HL-60/S4 treated with retinoic acid at 250 ng/mL for 4 days and 3 days (cell line): ENCODE measurements around the gene IGSF9.

ENCODE experiments used
- in situ Hi-C: fragments of 300-500 bp; cut with MboI; formaldehyde crosslinking; loops from 2 replicates; pipeline ENCODE4 v1.7.0; 2022; ENCODE audit warnings: low sequenced_read_pairs

IGSF9 gene

GRCh38 chr1:159902541-159902940, 42.9 kb downstream of the IGSF9 start:
- in situ Hi-C loops, result no loop called here

GRCh38 chr1:159900755-159901360, 44.6 kb downstream of the IGSF9 start:
- in situ Hi-C loops, result no loop called here

- in situ Hi-C loops, result no loop called here
Observed at GRCh38 chr1:159900086-159900680, 45.2 kb downstream of the IGSF9 start, which contains the start of gene CFAP45. Gene CFAP45 (minus strand): TSS chr1:159900165. CDS start chr1:159900098, 67 bp downstream.

GRCh38 chr1:159899634-159900033, 45.8 kb downstream of the IGSF9 start:
- in situ Hi-C loops, result loop anchor here (10.0 kb wide), 1 partner anchor 105 kb away; no protein-coding TSS in a partner anchor

- in situ Hi-C loops, result loop anchor here (10.0 kb wide), 1 partner anchor 104 kb away; no protein-coding TSS in a partner anchor
Observed at GRCh38 chr1:159898527-159898926, 46.9 kb downstream of the IGSF9 start.

- in situ Hi-C loops, result loop anchor here (10.0 kb wide), 1 partner anchor 103 kb away; no protein-coding TSS in a partner anchor
Observed at GRCh38 chr1:159897962-159898361, 47.5 kb downstream of the IGSF9 start.

GRCh38 chr1:159896546-159896930, 48.9 kb downstream of the IGSF9 start:
- in situ Hi-C loops, result loop anchor here (10.0 kb wide), 1 partner anchor 102 kb away; no protein-coding TSS in a partner anchor

- in situ Hi-C loops, result loop anchor here (10.0 kb wide), 1 partner anchor 101 kb away; no protein-coding TSS in a partner anchor
Observed at GRCh38 chr1:159895836-159896545, 49.4 kb downstream of the IGSF9 start.

GRCh38 chr1:159895286-159895685, 50.1 kb downstream of the IGSF9 start:
- in situ Hi-C loops, result loop anchor here (10.0 kb wide), 1 partner anchor 100 kb away; no protein-coding TSS in a partner anchor

- in situ Hi-C loops, result loop anchor here (10.0 kb wide), 1 partner anchor 98 kb away; no protein-coding TSS in a partner anchor
Observed at GRCh38 chr1:159892944-159893343, 52.5 kb downstream of the IGSF9 start.

- in situ Hi-C loops, result loop anchor here (10.0 kb wide), 1 partner anchor 97 kb away; no protein-coding TSS in a partner anchor
Observed at GRCh38 chr1:159891275-159892157, 53.9 kb downstream of the IGSF9 start.

GRCh38 chr1:159890390-159890789, 55.0 kb downstream of the IGSF9 start:
- in situ Hi-C loops, result loop anchor here (10.0 kb wide), 1 partner anchor 96 kb away; no protein-coding TSS in a partner anchor

- in situ Hi-C loops, result loop anchor here (10.0 kb wide), 1 partner anchor 95 kb away; no protein-coding TSS in a partner anchor
Observed at GRCh38 chr1:159889821-159890252, 55.6 kb downstream of the IGSF9 start.

- in situ Hi-C loops, result no loop called here
Observed at GRCh38 chr1:159889202-159889601, 56.2 kb downstream of the IGSF9 start.

- in situ Hi-C loops, result no loop called here
Observed at GRCh38 chr1:159884296-159884695, 61.1 kb downstream of the IGSF9 start.

- in situ Hi-C loops, result no loop called here
Observed at GRCh38 chr1:159883134-159883533, 62.3 kb downstream of the IGSF9 start.

GRCh38 chr1:159882527-159882862, 62.9 kb downstream of the IGSF9 start:
- in situ Hi-C loops, result no loop called here

GRCh38 chr1:159881622-159882526, 63.5 kb downstream of the IGSF9 start:
- in situ Hi-C loops, result no loop called here

GRCh38 chr1:159880430-159880829, 65.0 kb downstream of the IGSF9 start:
- in situ Hi-C loops, result no loop called here
